NCI-H1092 treated with DMSO at 0.1 percent for 48 hours (cell line): ENCODE results near the gene OR2T1.
"Not testable (repeated sequence)": the region's sequence is repeated elsewhere in the genome, so short reads cannot be mapped to it uniquely, and the experiment has no call there.

ENCODE experiments used
- DNase-seq: peaks from one replicate; lab custom pipeline; 2025; lab: John Stamatoyannopoulos, UW

Gene OR2T1

GRCh38 chr1:248434913-248435312 lies 32.1 kb downstream of the OR2T1 start:
- not testable (repeated sequence) for DNase-seq

- not testable (repeated sequence) for DNase-seq
Observed at GRCh38 chr1:248436303-248436702, 33.5 kb downstream of the OR2T1 start.

GRCh38 chr1:248438668-248439067 lies 35.8 kb downstream of the OR2T1 start:
- DNase-seq: not testable (repeated sequence)

- DNase-seq: not testable (repeated sequence)
Observed at GRCh38 chr1:248439283-248439682, 36.4 kb downstream of the OR2T1 start.

GRCh38 chr1:248442500-248443277 lies 39.8 kb downstream of the OR2T1 start:
- not testable (repeated sequence) for DNase-seq

GRCh38 chr1:248444603-248445002 lies 41.8 kb downstream of the OR2T1 start:
- DNase-seq: not testable (repeated sequence)

- DNase-seq: not testable (repeated sequence)
Observed at GRCh38 chr1:248445399-248445798, 42.6 kb downstream of the OR2T1 start, which contains the start of gene OR2T2. OR2T2 (plus strand) TSS chr1:248445637; CDS start chr1:248452798, 7,161 bp downstream.

GRCh38 chr1:248448409-248449074 lies 45.7 kb downstream of the OR2T1 start:
- not testable (repeated sequence) for DNase-seq

- DNase-seq: not testable (repeated sequence)
Observed at GRCh38 chr1:248449821-248450465, 47.1 kb downstream of the OR2T1 start.

GRCh38 chr1:248450466-248451145 lies 47.8 kb downstream of the OR2T1 start:
- not testable (repeated sequence) for DNase-seq

GRCh38 chr1:248453619-248454018 lies 50.8 kb downstream of the OR2T1 start:
- DNase-seq: not testable (repeated sequence)

GRCh38 chr1:248455045-248455444 lies 52.2 kb downstream of the OR2T1 start:
- not testable (repeated sequence) for DNase-seq

GRCh38 chr1:248456635-248457034 lies 53.8 kb downstream of the OR2T1 start:
- not testable (repeated sequence) for DNase-seq
